Mucosa of descending colon (tissue), 3 donors: ENCODE results near the gene POU6F2. TPM values are rescaled to one million over a fixed set of nuclear protein-coding genes. Genes with fewer than 3 reads are reported as not detected.

Source experiments
- ATAC-seq: fragments of 200-7000 bp; cut with Tn5 transposase; one replicate; pipeline ENCODE4 v1.9.1; 2020; ENCODE audit warnings: mild to moderate bottlenecking, moderate library complexity
- DNase-seq, 3 donors: peaks; one replicate each; pipeline ENCODE4 v3.0.0-alpha.2; 2020
- H3K36me3 ChIP-seq: fragments of 200-600 bp; one replicate; pipeline ENCODE4 v1.8.0; 2021; ENCODE audit warnings: low read depth, mild to moderate bottlenecking
- H3K4me1 ChIP-seq: fragments of 200-600 bp; one replicate; pipeline ENCODE4 v1.8.0; 2021; ENCODE audit warnings: low read depth, mild to moderate bottlenecking
- H3K4me3 ChIP-seq: fragments of 200-600 bp; one replicate; pipeline ENCODE4 v1.8.0; 2021; ENCODE audit warnings: mild to moderate bottlenecking
- H3K9me3 ChIP-seq: fragments of 200-600 bp; one replicate; pipeline ENCODE4 v1.8.0; 2021; ENCODE audit warnings: mild to moderate bottlenecking
- intact Hi-C, 2 donors: fragments of 100-400 bp; cut with DNase I in 1 of 2; cut with micrococcal nuclease in 1 of 2; formaldehyde crosslinking; loops; one replicate each; pipeline versions ENCODE4 v1.11.0 to v1.11.1; 2022; cut with DNase I, micrococcal nuclease
- total RNA-seq, 3 donors: library from RNA; stranded (reverse); fragmentation: NEBNext Ultra II Directional in 2 of 3; extraction: Animal tissue kit (Norgen Biotek cat#: 25700) in 2 of 3; gene quantifications; one replicate each; pipeline versions ENCODE4 v1.2.1 to v1.2.4, GENCODE V29; 2021 to 2023
- TF ChIP-seq, protein P1 (sequence below): fragments of 200-600 bp; IDR thresholded peaks from one replicate; pipeline ENCODE4 v1.8.0; 2022; ENCODE audit warnings: antibody characterized with exemption, mild to moderate bottlenecking
- donor health status: DM: no; HTN: no; CAD: no; lungs with moderate emphysema.
- donor health status: DM: no; HTN: no; CAD: no.
- donor health status: DM: no; HTN: yes; CAD: no.

Gene POU6F2
- total RNA-seq, 3 donors from 2014 or later: 0.90 TPM; not detected in 2

DNA sequence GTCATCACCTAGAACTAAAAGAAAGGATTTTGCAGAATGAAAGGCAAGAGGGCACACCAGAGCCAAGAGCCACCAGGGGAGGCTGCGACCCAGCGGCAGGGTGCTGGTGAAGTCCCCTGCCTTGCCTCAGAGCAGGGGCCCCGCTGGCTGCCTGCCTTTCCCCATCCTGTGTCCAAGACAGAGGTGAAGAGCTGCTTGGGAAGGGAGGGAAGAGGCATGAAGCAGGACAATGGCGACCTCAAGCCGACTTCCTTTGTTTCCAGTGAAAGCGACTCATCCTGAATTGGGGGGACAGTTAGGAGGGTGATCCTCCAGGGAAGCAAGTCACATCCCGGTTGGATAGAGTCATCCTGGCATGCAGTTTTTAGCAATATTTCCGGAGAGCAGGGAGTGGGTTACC lies 333.0 kb downstream of the POU6F2 start:
- Histone ChIP-seq H3K4me3 (no peak overlapping the region), H3K9me3 (no peaks in the 10 kb centered on the region), H3K4me1 (no peaks in the 10 kb centered on the region), H3K36me3 (no peaks in the 10 kb centered on the region)
- no peak for DNase-seq
- intact Hi-C loops: no loop called here
- TF ChIP-seq, protein P1, sequence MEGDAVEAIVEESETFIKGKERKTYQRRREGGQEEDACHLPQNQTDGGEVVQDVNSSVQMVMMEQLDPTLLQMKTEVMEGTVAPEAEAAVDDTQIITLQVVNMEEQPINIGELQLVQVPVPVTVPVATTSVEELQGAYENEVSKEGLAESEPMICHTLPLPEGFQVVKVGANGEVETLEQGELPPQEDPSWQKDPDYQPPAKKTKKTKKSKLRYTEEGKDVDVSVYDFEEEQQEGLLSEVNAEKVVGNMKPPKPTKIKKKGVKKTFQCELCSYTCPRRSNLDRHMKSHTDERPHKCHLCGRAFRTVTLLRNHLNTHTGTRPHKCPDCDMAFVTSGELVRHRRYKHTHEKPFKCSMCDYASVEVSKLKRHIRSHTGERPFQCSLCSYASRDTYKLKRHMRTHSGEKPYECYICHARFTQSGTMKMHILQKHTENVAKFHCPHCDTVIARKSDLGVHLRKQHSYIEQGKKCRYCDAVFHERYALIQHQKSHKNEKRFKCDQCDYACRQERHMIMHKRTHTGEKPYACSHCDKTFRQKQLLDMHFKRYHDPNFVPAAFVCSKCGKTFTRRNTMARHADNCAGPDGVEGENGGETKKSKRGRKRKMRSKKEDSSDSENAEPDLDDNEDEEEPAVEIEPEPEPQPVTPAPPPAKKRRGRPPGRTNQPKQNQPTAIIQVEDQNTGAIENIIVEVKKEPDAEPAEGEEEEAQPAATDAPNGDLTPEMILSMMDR: no peak
- no peak for ATAC-seq

DNA sequence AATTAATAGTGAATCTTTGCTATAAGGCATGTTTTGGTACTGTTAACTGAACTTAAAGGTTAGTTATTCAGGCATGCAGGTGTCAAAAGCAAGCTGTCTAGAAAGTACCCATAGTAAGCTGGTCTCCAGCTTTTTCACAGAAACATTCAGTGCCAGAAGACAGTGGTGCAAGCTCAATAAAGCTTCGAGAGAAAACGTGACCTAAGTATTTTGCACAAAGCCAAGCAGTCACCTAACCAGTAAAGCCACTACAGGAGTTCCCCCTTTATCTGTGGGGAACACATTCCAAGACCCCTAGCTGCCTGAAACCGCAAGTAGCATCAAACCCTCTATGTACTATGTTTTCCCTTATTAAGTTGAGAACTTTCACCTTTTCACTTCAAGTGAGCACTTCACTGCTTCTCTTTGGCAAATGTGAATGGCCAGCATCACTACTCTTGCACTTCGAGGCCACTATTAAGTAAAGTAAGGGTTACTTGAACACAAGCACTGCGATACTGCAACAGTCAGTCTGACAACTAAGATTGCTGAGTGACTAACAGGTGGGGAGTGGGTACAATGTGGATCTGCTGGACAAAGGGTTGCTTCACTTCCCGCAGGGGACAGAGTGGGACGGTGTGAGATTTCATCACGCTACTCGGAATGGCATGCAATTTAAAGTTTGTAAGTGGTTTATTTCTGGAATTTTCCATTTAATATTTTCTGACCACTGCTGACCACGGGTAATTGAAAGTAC lies 334.7 kb downstream of the POU6F2 start:
- ATAC-seq: no peak
- no peaks in the 10 kb centered on the region for H3K9me3 ChIP-seq
- no peaks in the 10 kb centered on the region for H3K4me1 ChIP-seq
- DNase-seq: no peak
- intact Hi-C loops: no loop called here
- TF ChIP-seq, protein P1: no peak
- no peaks in the 10 kb centered on the region for H3K36me3 ChIP-seq
- H3K4me3 ChIP-seq: no peak overlapping the region

DNA sequence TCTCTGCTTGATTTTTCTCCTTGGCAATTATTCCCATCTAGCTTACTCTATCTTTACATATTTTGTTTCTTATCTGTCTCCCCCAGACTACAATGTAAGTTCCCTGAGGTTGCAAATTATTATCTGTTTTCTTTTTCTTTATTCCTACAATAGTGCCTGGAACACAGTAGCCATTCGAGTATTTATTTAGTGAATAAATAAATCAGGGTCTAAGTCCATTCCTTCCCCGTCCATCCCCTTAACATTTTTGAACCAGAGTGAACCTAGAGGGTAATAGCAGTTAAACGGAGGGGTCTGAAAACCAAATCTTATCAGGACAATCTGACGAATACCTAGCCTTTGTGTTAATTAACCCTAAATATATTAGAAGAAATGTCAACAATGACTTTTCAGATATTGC lies 335.7 kb downstream of the POU6F2 start:
- TF ChIP-seq, protein P1: no peak
- no peak for ATAC-seq

DNA sequence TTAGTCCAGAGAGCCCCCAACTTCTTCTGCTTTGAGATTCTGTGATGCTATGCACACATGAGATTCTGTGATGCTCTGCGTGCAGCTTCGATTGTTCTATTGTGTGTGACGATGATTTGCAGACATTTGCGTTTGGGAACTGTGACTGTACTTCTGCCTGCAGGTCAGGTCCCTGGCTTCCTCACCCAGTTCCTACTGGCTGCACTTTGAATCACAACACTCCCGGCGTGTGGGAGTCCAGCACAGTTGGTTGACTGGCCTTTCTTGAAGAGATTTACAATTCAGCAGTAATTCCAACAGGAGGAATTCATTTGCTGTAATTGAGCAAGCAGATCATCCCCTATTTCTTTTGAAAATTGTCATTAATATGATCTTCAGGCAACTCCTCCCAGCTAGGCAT lies 336.3 kb downstream of the POU6F2 start:
- Histone ChIP-seq H3K4me1 (no peaks in the 10 kb centered on the region), H3K4me3 (no peak overlapping the region), H3K9me3 (no peaks in the 10 kb centered on the region), H3K36me3 (no peaks in the 10 kb centered on the region)
- TF ChIP-seq, protein P1: no peak
- ATAC-seq (no peak), DNase-seq (no peak)
- intact Hi-C loops: no loop called here

More for the DNA sequence above, 335.7 kb downstream of the POU6F2 start:
- DNase-seq: no peak
- no peak overlapping the region for H3K4me3 ChIP-seq
- intact Hi-C loops: no loop called here
- H3K36me3 ChIP-seq: no peaks in the 10 kb centered on the region
- H3K9me3 ChIP-seq: no peaks in the 10 kb centered on the region
- no peaks in the 10 kb centered on the region for H3K4me1 ChIP-seq

DNA sequence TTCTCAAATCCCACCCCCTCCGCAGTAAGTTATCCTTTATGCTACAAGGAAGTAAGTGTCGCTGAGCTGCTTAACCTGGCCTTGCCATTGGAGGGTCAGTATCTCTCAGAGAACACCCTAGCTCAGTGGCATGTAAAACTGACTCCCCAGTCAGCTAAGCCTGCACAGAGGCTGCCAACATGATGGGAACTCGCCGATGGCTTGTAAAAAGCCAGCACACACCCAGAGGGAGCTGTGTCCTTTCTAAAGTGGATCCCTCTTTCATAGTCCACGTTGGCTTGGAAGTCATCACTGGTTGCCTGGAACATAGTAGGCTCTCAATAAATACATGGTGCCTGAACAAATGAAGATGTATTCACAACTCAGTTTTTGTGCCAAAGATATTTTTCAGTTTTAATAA lies 339.4 kb downstream of the POU6F2 start:
- H3K4me1 ChIP-seq: no peaks in the 10 kb centered on the region
- H3K36me3 ChIP-seq: no peaks in the 10 kb centered on the region
- ATAC-seq (no peak), DNase-seq (no peak)
- no peaks in the 10 kb centered on the region for H3K9me3 ChIP-seq
- TF ChIP-seq, protein P1: no peak
- intact Hi-C loops: no loop called here
- H3K4me3 ChIP-seq: no peak overlapping the region

DNA sequence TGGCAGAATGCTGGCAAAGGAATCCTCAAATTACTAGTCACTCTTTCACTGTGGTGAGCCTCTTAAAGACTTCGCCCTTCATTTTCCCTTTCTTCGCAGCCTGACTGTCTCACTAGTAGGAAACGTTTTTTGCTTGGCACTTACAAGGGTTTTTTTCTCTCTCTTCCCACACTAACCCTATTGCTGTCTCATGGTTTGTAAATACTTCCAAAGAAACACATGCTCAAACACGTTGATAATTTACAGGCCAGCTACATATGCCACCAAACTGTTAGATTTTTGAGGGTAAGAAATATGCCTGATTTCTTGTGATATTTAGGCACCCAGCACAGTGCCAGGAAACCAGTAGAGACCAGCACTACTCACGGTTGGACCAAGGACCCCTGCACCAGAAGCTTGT lies 340.2 kb downstream of the POU6F2 start:
- Histone ChIP-seq H3K4me1 (no peaks in the 10 kb centered on the region), H3K9me3 (no peaks in the 10 kb centered on the region), H3K36me3 (no peaks in the 10 kb centered on the region), H3K4me3 (no peak overlapping the region)
- ATAC-seq (no peak), DNase-seq (no peak)
- TF ChIP-seq, protein P1: no peak
- intact Hi-C loops: no loop called here
